ENCODE measurements around the gene MRPL39.

MRPL39 gene

DNA sequence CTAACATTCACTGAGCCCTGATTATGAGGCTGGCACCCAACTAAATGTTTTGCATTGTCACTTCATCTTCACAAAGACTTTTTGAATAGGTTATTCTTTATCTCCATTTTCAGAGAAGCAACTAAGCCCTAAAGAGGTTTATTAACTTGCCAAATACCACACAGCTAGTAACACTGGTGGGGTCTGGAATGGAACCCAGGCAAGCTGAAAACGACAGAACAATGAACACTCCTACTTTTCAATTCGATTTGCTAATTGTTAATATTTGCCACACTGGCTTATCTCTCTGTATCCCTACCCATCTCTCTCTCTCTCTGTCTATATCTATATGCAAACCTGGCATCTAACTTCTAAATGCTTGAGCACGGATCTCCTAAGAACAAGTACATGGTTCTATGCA lies 40.6 kb downstream of the MRPL39 start:
- DNase-seq: no peak

DNA sequence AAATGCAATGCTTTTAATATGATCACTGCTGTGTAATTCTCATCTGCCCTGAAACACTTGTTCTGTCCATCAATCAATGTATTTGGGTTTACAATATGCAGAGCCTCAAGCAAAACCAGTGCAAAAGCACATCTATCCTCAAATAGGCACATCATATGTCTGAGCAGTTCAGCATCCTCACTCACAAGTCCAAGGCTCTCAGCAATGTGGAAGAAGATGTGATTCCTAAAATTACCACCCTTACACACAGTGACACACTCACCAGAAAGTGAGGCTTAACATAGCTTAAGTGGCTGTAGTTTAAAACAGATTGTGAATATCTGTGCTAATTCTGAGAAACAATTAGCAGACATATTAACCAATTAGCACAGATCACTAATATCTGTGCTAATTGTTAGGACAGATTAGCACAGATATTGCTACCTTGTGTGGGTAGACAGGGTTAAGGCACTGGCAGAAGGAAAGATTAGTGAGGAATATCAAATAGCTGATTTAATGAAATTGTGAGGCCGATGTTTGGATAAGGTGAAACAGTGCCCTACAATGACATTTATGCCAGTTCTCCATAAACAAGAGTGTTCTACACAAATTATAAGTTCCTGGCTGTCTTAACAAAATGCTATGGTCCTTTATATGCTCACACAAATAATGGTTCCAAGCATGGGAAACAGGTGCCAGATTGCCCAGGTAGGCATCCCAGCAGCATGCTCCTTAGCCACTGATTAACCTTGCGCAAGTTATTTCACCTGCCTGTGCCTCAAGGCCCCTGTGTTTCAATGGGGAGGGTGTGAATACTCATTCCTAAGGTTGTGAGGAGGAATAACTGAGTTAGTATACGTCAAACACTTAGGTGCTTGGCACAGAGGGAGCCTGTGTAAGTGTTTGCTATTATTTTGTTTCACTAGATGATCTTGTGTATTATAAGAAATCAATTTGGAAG lies 41.7 kb downstream of the MRPL39 start:
- DNase-seq: peak; percentile 43 to 52

DNA sequence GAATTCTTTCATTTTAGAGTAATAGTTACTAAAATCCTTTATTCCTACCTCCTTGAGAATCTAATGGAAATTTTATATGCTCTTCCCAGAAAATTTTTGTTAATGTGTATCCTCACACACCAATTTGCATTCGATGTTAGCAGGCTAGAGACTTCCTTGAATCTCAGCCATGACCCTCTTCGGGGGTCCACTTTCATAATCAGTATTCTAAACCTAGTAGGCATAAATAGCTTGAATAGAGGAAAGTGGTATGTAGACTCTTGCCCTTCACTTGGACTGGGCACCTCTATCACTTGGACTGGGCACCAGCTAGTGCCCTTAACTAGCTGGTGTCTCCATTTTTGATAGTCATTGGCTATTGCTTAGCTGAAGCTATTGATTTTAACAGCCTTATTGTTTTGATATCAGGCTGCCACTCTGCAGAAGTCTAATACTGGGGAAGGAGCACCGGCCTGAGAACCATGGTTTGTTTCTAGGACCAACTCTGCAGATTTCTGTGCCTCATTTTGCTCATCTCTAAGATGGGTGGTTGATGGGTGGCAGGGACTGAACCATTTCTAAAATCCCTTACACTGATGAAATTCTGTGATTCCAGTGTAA lies 42.8 kb downstream of the MRPL39 start:
- DNase-seq: no peak

DNA sequence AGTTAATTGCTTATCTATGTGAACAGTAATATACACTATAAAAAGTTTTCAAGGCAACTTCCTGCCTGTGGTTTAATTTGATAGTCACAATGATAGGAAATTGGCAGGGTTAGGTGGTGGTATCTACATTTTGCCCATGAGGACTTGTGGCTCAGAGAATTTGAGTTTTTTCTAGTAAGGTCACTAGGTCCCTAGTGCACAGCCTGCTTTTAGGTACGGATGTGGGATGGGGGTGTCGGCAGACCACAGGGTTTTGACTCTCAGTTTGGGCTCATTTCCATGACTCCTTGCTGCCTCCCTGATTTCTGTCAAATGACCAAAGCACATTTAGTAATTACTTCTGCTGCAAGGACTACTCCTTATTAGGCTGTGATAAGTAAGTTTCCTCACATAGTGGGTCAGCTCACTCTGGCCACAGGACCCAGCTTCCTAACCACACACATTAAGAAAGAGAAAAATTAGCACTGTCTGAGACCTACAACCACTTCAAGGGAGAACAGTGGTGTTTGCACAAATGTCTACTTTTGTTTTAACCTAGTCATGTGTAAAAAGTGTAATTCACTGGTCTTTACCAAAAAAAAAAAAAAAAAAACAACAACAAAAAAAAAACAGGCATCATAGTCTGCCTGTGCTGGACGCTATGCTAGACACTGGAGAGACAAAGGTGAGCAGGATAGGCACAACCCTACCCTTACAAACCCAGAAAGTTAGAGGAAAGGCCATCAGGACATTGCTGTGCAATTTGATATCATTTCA lies 43.7 kb downstream of the MRPL39 start:
- DNase-seq: peak; percentile 55 to 59

DNA sequence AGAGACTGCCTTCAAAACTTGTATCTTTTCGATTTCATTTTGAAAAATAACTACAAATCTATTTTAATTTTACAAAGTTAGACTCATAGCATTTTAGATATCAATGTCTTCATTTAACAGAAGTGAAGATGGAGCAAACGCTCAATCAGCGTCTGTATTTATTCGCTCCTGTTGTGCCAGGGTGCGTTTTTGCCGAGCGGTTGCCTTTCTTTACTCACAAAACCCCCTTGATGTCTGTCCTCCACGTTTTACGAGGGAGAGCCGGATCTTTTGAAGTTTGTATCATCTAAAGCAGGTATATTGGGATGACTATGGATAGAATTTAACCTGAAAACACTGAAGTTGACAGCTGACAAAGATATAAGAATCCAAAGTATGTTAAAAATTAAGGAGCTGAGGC lies 44.6 kb downstream of the MRPL39 start:
- no peak for DNase-seq

DNA sequence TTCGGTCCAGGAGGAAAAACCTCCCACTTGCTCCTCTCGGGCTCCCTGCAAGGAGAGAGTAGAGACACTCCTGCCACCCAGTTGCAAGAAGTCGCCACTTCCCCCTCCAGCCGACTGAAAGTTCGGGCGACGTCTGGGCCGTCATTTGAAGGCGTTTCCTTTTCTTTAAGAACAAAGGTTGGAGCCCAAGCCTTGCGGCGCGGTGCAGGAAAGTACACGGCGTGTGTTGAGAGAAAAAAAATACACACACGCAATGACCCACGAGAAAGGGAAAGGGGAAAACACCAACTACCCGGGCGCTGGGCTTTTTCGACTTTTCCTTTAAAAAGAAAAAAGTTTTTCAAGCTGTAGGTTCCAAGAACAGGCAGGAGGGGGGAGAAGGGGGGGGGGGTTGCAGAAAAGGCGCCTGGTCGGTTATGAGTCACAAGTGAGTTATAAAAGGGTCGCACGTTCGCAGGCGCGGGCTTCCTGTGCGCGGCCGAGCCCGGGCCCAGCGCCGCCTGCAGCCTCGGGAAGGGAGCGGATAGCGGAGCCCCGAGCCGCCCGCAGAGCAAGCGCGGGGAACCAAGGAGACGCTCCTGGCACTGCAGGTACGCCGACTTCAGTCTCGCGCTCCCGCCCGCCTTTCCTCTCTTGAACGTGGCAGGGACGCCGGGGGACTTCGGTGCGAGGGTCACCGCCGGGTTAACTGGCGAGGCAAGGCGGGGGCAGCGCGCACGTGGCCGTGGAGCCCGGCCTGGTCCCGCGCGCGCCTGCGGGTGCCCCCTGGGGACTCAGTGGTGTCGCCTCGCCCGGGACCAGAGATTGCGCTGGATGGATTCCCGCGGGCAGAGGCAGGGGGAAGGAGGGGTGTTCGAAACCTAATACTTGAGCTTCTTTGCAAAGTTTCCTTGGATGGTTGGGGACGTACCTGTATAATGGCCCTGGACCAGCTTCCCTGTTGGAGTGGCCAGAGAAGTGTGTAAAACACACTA lies 45.3 kb downstream of the MRPL39 start:
- DNase-seq: peak; percentile 85 to 88

DNA sequence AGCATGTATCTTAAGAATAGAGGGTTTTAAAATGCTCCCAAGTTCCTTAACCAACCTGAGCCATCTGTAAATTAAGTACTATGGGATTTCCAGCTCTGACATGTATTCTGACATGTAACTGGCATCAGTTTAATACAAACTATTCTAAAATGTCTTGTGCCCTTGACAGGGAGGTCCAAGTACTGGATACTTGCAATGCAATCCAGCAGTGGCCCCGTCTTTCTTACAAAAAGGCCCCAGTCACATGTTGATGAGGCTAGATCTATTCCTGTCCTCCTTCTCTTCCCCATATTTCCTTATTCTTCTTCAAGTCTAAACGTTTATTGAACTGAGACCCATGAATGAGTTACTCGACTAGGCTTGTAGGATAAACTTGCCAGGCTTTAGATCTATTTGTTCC lies 46.4 kb downstream of the MRPL39 start:
- no peak for DNase-seq

DNA sequence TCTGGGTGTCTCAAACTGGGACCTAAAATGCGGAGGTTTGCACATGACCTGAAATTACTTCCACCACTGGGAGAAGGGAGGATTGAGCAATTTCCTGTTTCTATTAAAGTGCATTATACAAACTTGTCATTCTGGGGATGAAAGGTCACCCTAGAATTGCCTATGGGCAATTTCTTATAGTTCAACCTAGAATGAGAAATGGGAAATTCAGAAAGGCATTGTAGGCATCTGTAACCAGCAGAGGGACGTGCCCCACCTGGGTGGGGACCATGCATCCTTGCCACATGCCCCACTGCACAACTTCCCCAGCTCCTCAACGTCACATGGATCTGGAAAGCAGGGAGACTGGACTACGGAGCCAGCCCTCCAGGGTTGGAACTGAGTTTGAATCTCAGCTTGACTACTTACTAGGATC lies 47.0 kb downstream of the MRPL39 start:
- peak in 1 of 2 donors; percentile 41 for DNase-seq

DNA sequence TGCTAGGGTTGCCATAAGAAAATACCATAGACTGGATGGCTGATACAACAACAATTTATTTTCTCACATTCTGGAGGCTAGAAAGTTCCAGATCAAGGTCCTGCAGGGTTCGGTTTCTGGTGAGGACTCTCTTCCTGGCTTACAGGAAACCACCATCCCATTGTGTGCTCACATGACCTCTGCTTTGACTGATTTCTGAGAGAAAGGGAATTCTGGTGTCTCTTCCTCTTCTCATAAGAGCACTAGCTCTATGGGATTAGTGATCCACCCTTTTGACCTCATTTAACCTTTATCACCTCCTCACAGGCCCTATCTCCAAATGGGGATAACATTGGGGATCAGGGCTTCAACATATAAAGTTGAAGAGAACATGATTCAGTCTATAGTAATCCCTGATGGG lies 47.5 kb downstream of the MRPL39 start:
- no peak for DNase-seq

DNA sequence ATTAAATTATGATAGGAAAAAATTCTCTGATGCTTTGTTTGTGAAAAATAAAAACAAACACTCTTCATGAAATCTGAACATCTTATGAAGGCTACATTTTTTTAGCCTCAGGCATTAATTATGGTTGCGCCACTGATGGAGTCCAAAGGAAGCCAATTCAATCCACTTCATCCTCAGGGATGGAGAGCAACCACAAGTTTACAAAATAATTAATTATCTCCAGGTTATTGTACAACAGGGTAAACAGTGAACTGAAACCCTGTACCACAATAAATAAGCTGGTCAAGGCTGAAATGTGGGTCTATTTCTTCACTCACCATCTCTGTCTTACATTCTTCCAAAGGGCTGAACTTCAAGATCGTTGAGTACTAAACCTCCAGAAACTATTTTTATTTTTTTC lies 49.2 kb downstream of the MRPL39 start:
- no peak for DNase-seq

DNA sequence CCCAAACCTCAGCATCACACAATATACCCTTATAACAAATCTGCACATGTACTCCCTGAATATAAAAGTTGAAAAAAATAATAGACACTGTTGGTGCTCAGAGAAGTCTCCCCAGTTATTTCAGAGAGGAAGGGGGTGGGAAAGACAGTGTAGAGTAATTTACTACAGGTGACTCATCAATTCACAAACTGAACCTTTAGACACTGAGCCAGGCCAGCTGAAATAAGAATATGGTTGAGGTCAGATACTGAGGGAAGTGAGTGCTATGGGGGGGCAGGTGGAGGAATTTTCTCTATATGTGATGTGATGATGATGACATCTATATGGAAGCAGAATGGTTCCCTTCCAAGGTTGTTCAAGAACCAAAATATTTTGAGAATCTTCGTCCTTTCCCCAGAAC lies 50.1 kb downstream of the MRPL39 start:
- DNase-seq: no peak

DNA sequence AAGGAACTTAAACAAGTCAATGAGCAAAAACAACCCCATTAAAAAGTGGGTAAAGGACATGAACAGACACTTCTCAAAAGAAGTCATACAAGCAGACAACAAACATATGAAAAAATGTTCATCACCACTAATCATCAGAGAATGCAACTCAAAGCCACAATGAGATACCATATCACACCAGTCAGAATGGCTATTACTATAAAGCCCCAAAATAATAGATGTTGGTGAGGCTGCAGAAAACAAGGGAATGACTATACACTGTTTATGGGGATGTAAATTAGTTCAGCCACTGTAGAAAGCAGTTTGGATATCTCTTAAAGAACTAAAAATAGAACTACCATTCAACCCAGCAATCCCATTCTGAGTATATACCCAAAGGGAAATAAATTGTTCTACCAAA lies 51.2 kb downstream of the MRPL39 start:
- no peak for DNase-seq

DNA sequence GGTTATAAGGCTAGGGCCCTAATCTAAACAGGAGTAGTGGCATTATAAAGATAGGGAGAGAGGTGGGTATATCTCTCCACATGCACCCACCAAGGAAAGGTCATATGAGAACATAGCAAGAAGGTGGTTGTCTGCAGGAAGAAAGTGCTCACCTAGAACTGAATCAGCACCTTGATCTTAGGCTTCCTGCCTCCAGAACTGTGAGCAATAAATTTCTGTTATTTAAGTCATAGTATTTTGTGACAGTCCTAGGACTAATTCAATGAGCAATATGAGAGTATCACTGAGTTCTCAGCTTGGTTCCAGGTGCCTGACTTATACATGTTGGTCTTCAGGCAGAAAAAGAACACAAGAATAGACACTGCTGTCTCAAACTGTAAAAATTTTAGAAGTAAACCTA lies 51.8 kb downstream of the MRPL39 start:
- DNase-seq: no peak

DNA sequence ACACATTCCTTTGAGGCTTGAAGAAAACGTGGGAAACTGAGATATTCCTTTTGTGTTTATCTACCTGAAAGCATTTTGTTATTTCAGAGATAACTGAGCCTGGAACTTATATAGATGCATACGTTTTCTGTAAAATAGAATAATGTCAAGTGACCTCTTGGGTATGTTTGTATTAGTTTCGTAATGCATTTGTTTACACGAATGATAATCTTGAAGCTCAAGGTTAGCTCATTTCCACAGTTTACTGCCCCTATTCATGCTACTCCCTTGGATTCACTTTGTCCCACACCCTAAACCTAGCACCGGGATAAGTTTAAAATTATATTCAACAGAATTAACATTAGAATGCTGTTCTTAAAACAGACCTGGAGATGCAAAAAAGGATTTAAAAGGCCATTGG lies 54.4 kb downstream of the MRPL39 start:
- no peak for DNase-seq

DNA sequence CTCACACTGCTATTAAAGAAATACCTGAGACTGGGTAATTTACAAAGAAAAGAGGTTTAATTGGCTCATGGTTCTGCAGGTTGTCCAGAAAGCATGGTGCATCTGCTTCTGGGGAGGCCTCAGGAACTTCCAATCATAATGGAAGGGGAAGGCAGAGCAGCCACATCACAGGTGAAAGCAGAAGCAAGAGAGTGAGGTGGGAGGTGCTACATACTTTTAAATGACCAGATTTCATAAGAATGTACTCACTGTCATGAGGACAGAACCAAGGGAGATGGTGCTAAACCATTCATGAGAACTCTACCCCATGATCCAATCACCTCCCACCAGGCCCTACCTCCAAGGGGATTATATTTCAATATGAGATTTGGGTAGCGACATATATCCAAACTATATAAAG lies 55.7 kb downstream of the MRPL39 start:
- DNase-seq: no peak

DNA sequence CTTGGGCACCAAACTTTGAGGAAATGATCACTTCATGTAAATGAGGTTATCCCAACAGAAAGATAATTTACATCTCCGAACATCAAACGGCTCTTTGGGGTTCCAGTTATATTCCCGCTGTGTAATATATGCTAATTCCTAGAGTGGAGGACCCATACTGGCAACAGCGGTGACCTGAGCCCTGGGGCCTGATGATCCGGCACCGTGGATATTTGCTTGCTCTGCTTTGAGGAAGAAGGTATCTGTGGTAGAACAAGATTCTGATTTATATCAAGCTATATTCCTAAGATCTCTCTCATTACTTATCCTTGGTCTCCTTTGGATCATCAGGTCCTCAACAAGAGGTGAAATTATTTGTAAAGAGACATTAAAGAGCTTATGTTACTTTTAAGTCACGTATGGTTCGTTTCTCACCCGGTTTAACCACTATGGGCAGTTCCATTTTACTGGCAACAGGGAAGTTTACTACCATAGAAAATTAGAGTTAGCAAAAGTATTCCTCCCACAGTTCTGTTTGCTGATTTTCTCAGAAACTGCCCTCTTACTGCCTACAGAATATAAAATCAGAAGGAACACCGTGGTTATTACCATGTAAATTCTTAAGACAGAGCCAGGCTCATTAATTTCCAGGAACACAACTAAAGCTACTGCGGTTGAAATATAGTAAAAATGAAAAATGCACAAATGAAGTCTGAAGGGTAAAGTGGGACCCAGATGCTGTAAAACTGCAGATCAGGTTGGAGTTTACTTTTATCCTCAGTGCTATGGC lies 56.7 kb downstream of the MRPL39 start:
- no peak for DNase-seq

DNA sequence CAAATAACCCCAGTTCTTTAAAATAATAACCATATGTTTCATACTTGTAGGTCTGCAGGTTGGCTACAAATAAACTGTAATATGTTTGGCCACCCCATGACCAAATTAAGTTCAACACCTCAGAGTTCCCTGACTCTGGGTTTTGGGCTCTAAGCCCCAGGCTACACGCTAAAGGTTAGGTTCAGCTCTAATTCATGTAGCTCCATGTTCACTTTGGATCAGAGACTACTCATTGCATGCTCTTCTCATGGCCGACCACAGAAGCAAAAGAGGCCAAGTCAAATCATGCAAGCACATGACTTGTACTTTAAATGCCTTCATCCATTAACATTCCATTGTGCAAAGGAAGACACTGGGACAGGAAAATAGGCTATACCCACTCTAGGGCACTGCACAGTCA lies 66.2 kb downstream of the MRPL39 start:
- DNase-seq: no peak

DNA sequence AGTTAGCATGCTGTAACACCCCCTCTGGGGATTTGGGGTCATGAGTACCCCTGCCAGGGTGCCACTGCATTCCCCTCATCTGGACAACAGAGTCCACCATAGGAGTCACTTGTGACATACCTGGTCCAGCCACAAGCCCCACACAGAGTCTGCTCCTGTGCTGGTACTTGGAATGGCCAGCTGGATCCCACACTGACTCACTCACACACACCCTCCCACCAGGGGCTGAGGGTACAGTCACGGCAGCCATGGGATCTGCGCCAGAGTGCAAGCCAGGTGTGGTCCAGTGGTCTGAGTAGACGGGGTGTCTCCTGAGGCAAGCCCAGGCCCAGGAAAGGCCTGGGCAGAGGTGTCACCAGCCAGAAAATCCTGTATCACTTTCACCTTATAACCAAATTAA lies 67.7 kb downstream of the MRPL39 start:
- no peak for DNase-seq

DNA sequence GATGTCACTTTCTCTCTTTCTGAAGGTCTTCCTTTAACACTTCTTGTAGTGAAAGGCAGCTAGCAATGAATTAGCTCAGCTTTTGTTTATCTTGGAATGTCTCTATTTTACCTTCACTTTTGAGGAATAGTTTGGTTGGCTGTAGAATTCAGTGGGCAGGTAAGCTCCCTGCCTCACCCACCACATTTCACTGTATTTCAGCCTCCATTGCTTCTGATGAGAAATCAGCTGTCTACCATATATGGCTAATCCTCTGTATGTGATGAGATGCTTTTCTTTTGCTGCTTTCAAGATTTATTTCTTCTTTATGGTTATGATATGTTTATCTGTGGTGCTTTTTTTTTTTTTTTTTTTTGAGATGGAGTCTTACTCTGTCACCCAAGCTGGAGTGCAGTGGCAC lies 70.1 kb downstream of the MRPL39 start:
- DNase-seq: no peak

DNA sequence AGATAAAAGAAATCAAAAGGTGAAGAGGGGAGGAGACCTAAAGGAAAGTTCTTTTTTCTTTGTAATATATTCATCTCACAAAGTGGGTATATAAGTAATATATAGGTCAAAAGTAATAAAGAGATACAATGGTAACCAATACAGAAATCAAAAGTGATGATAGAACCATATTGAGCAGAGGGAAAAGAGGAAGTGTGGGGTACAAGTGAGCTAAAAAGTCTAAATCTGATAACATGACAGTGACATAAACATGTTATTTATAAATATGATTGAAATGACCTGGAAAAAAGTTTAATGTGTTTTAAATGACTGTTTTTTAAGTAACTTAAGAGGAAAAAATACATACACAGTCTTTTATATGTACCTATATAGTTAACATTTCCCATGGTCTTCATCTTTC lies 70.5 kb downstream of the MRPL39 start:
- DNase-seq: no peak

DNA sequence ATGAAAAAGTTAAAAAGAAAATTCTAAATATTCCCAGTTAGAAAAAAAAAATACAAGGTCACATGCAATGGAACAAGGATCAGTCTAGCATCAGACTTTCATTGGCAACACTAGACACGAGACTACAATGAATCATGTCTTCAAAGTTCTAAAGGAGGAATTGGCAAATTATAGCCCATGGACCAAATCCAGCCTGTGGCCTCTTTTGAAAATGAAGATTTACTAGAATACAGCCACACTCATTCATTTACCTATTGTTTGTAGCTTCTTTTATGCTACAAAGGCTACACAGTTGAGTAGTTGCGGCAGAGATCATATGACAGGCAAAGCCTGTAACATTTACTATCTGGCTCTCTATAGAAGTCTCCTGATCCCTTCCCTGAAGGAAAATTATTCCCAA lies 71.4 kb downstream of the MRPL39 start:
- DNase-seq: no peak
